ENCODE data around the gene GPC5.
"Not testable (repeated sequence)": the region's sequence is repeated elsewhere in the genome, so short reads cannot be mapped to it uniquely, and the experiment has no call there.

GPC5 gene

GRCh38 chr13:91659256-91660075 is 261.0 kb downstream of the GPC5 start:
- DNase-seq, result no peak

DNA sequence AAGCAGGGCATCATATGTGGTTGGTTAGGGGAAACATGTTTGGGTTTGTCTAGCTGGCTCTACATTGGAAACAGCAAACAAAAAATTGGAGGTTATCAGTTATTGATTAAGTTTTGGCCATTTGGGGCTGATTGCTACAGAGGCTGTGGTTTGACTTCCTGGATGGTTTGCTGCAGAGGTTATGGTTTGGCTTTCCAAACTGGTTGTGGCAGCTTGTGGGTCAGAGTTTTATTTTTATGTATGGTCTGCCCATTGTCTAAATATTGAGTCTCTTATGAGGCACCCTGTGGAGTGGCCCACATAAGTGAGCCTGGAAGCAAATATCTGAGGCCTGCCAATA is 261.6 kb downstream of the GPC5 start:
- no peak for DNase-seq

DNA sequence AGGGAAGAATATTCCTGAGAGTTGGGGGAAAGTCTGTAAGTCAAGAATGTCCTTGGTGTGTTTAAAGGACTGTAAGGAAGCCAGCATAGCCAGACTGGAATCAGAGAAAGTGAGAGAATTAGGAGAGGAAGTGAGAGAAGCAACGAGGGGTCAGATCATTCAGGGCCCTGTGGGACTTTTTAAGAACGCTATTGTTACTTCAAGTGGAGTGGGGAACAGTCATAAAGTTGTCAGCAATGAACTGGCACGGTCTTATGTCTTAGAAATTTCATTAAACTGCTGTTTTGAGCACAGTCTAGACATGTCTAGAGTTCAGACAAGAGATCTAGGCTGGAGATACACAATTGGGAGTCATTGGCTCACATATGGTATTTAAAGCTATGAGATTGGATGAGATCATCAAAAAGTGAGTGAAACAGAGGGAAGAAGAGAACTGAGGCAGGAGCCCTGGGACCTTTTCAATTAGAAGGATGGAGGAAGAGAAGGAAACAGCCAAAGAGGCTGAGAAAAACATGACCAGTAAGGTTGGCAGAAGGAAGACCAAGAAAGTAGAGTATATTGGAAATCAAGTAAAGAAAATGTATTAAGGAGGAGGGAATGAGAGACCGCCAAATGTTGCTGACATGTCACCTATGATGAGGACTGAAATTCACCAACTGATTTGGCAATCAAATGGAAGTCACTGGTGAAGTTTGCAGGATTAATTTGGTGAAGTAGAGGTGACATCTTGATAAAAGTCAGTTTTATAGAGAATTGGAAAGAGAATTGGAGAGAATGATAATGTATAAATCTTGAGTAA is 263.5 kb downstream of the GPC5 start:
- no peak for DNase-seq

DNA sequence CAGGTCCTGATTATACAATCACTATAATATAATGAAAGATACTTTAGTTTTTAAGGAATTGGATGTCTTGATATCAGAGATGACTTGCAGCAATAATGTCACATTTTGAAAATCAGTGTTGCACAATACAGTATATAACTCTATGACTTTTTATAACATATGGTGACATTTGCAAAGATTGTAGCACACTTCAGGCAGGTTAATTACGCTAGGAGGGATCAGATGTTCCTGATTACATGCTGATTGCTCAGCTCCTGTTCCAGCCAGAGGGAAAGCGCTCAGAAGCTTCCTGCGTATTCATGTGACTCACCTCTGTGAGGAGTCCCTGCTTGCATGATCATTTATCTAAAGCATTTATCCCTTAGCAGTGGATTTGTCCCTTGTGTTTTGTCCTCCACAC is 265.6 kb downstream of the GPC5 start:
- no peak for DNase-seq

GRCh38 chr13:91667486-91667885 is 269.1 kb downstream of the GPC5 start:
- no peak for DNase-seq

DNA sequence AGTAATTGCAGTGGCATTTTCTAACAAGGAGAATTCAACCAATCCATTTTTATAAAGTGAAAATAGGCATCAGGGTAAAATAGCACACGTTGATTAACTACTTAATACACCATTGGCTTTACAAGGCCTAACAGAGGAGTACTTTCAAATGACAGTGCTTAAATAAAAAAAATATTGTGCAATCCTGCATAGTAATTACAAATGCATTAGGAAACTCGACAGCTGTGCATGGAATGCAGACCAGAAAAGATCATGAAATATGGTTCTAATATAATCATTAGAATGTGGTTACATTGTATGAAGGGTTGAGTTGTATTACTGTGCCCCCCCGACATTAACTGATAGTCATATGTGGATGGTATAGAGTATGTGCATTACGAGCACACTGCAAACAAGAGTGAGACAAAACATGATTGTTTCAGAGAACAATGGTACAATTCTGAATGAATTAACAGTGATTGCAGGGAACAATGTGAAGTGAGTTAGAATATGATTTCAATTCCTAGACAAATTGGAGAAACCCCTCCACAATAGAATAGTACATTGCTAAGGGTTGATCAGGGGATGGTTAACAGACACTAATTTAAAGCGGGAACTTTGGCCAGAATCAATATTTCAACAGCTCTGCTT is 270.6 kb downstream of the GPC5 start:
- no peak for DNase-seq

GRCh38 chr13:91674347-91674746 is 275.9 kb downstream of the GPC5 start:
- not testable (repeated sequence) for DNase-seq

DNA sequence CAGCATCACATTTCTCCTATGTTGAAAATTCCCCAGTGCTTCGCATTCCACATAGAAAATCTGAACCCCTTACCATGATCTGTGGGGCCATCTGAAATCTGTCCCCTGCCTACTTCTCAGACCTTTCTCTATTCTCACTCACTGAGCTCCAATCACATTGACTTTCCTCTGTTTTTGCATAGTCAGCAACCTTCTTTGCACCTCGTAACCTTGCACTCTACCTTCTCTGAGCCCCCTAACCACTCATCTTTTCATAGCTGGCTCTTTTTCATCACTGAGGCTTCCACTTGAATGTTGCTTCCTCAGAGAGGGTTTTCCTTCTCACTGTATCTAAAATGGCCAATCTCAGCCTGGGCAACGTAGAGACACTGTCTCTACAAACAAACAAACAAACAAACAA is 286.3 kb downstream of the GPC5 start:
- no peak for DNase-seq

DNA sequence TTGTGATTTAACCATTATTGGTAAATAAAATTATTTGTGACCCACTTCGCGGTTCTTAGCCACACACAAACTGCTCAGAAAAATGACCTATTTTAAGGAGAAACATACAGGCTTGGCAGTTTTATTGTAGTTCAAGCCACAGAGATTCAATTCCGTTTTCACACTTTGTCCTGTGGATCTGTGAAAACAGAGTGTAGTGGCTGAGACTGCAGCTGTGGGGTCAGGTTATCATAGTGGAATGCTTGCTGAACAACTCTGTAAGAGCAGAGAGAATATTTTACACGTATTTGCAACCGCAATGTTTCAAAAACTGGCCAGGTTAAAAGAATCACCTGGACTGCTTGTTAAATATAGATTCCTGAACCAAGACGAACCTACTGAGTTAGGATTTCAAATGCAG is 292.5 kb downstream of the GPC5 start:
- DNase-seq, result no peak

DNA sequence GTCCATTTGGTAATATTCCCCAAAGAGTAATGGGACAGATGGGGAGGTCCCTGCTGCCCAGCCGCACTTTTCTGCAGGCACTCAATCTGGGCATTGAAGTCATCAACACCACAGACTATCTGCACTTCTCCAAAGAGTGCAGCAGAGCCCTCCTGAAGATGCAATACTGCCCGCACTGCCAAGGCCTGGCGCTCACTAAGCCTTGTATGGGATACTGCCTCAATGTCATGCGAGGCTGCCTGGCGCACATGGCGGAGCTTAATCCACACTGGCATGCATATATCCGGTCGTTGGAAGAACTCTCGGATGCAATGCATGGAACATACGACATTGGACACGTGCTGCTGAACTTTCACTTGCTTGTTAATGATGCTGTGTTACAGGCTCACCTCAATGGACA is 295.0 kb downstream of the GPC5 start:
- no peak for DNase-seq

DNA sequence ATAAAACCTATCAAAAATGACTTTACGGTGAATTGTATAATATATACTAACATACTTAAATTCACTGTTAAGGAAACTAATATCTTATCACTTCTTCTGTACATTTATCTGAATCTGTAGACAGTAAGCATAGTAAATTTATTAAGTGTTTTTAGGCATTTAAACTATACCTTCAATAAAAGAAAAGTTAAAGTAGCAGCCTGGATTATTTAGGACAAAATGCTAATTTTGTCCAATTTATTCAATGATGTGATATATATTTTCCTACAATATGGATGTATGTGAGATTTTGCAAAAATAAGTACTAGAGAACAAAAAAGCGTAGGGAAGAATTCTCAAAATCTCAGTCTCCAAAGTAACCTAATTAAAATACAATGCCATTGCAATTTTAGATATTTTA is 299.9 kb downstream of the GPC5 start:
- no peak for DNase-seq

DNA sequence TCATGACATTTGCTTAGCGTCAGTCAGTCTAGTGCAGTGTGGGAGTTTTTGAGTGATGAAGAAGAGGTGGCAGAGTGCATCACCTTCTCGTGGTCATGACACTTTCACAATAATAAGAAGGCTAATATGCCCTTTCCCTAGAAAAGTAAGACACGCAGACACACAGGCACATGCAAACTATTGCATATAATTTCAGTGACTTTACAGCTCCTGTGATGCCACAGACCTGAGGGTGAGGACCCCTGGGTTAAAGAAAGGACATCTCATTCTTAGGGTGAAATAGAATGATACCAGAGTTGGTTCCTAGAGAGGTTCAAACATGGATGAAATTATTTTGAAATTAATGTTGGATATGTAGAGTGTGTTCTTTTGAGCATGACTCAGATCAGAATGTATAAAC is 300.3 kb downstream of the GPC5 start:
- no peak for DNase-seq

- no peak for DNase-seq
Measured at GRCh38 chr13:91699863-91700262, 301.4 kb downstream of the GPC5 start.

GRCh38 chr13:91701975-91702374 is 303.6 kb downstream of the GPC5 start:
- DNase-seq, result no peak

DNA sequence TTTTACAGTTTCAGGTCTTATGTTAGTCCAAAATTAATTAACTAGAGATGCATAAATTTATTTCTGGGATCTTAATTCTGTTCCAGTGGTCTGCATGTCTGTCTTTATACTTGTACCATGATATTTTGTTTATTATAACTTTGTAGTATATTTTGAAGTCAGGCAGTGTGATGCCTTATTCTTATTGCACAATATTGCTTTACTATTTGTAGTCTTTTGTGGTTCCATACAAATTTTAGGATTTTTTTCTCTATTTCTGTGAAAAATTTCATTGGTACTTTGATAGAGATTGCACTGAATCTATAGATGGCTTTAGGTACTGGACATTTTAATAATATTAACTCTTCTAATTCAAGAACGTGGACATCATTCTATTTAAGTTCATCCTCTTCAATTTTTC is 304.0 kb downstream of the GPC5 start:
- DNase-seq, result no peak

- DNase-seq, result no peak
Measured at GRCh38 chr13:91704398-91704797, 306.0 kb downstream of the GPC5 start.

GRCh38 chr13:91708558-91708957 is 310.1 kb downstream of the GPC5 start:
- DNase-seq, result no peak

DNA sequence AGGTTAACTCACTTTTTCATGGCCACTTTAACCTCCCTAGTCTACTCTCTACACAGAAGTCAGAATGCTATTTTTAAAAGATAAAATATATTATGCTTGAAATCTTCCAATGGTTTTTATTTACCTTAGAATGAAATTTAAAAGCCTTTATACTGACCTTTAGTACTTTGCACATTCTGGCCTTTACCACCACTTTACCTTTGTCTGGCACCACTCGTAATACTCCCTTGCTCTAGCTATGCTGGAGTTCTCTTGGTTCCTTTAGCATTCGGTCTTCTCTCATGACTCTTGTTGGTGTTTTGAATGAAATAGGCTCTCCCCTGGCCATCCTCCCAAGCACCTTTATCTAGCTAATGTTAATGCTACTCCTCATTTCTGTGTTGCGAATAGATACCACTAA is 310.8 kb downstream of the GPC5 start:
- DNase-seq, result no peak

GRCh38 chr13:91710733-91711132 is 312.3 kb downstream of the GPC5 start:
- no peak for DNase-seq

GRCh38 chr13:91714855-91715254 is 316.4 kb downstream of the GPC5 start:
- no peak for DNase-seq

DNA sequence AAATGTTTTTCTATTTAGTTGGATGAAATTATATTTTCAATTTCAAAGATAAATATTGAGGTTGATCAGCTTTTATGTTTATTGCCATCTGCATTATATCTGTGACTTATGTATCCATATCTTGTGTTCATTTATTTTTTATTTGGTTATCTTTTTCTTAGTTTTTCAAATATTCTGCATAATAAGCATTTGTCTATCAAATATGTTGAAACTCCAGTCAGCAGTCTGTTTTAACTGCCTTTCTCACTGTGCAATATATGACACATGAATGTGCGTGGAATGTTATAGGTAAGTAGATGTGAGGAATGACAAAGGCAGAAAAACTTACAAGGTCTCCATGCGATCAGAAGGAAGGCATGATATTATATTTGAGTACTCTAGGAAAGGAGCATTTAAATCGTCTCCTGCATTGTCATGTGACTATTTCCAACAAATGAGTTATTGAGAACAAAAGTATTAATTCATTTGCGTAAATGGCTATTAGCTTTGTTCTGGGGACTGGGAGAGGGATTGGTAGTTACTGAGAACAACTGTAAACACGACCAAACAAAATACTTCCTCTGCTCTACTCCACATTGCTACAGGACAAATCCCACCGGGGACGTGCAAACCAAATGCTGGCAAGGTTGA is 318.1 kb downstream of the GPC5 start:
- no peak for DNase-seq

GRCh38 chr13:91719033-91719432 is 320.6 kb downstream of the GPC5 start:
- no peak for DNase-seq

GRCh38 chr13:91721413-91721812 is 323.0 kb downstream of the GPC5 start:
- no peak for DNase-seq

Data from NCI-H1105 (cell line).